Measurements from ENCODE around the gene SPG7. TPM values are rescaled to one million over a fixed set of nuclear protein-coding genes. Genes with fewer than 3 reads are reported as not detected.
"Not testable (repeated sequence)": the region's sequence is repeated elsewhere in the genome, so short reads cannot be mapped to it uniquely, and the experiment has no call there.

The SPG7 gene
- total RNA-seq, 4 donors from 2014 or later: 79.0 to 156 (median 92.3) TPM

DNA sequence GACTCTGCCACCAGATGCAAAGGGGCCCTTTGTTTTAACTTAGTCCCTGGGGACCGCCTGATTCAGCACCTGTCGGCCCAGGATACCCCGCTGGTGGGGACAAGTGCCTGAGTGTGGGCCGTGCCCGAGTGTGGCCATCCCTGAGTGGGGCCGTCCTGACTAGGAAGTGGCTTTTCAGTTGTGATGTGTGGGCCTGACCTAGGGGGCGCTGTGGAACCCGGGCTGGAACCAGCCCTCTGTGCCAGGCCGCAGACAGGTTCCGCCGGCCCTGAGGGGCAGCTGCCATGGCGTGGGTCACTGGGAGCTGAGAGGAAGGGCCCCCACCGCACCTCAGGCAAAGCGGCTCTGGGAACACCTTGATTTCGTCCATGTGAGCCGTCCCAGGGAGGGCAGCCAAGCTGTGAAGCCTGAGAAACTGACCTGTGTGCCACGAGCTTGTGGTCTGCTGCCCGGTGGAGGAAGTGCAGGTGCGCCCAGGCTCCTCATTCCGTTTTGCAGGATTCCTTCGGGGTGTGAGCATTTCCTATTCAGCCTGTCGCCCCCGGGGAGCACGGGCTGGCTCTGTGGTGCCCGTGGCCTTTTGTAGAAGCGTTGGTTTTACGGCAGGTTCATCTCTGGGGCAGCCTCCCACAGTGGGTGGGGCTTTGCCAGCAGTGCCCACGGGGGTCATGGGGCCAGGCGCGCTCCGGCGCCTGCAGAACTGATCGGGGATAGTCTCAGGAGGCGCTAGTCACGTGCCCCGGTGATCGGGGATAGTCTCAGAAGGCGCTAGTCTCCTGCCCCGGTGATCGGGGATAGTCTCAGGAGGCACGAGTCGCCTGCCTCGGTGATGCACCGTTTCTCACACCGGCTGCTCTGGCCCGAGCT lies 57.5 kb downstream of the SPG7 start:
- peak; percentile 40 to 90 for DNase-seq (ENCODE audit: low spot score in 2 of 2)
- WGBS, 2 donors: 3 to 4% methylated on average over 20 to 39 of the region's 46 CpGs
- intact Hi-C loops (cut with DNase I; ENCODE audit: low total_unique reads): no loop called here
- TF ChIP-seq POLR2A (IDR thresholded peaks at IDR 0.05) (no peak), CTCF (IDR thresholded peaks at IDR 0.05) (no peak)
- no peak overlapping the region for H3K4me3 ChIP-seq (ENCODE audit: low read depth, poor library complexity, severe bottlenecking)

DNA sequence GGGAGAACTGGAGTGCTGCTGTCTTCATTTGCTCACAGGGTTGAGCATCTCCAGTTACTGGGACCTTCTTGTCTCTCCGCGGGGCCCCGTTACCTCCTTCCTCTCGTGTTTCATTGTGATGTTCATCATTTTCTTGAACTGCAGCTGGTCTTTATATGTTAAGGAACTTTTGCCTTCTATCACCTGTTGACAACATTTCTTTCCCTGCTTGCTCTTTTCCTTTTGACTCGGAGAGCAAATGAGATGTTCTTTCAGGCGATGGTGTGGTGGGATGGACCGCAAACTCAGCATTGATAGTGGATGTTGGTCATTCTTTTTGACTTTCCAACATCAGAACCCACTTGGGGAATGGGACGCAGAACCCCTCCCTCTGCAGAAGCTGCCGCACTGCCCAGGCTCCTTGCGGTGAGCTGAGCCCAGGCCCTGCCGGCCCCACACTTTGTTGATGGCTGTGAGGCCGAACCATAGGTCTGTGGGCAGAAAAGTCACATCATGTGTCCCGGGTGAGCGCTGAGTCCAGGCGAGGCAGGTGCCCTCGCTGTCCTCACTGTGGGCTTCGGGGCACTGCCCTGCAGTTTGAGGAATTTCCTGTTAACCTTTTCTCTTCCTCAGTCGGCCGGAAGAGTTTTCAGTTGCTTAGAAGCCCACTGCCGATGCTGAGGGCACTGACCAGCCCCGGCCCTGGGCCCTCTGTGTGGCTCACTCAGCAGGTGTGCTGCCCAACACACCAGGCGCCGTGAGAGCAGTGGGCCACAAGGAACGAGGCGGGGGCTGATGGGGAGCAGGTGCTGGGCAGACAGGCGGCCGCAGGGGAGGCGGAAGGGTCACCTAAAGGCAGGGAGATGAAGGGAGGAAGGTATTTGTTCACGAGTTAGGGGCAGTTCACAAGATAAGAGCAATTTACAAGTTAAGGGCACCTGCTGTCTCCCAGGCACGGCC lies 59.7 kb downstream of the SPG7 start:
- 77 to 82% methylated on average over 30 of the region's 30 CpGs for WGBS, 2 donors
- TF ChIP-seq POLR2A (IDR thresholded peaks at IDR 0.05) (no peak), CTCF (IDR thresholded peaks at IDR 0.05) (no peak)
- H3K4me3 ChIP-seq (ENCODE audit: low read depth, poor library complexity, severe bottlenecking): no peak overlapping the region
- intact Hi-C loops (cut with DNase I; ENCODE audit: low total_unique reads): no loop called here
- no peak for DNase-seq (ENCODE audit: low spot score in 2 of 2)

DNA sequence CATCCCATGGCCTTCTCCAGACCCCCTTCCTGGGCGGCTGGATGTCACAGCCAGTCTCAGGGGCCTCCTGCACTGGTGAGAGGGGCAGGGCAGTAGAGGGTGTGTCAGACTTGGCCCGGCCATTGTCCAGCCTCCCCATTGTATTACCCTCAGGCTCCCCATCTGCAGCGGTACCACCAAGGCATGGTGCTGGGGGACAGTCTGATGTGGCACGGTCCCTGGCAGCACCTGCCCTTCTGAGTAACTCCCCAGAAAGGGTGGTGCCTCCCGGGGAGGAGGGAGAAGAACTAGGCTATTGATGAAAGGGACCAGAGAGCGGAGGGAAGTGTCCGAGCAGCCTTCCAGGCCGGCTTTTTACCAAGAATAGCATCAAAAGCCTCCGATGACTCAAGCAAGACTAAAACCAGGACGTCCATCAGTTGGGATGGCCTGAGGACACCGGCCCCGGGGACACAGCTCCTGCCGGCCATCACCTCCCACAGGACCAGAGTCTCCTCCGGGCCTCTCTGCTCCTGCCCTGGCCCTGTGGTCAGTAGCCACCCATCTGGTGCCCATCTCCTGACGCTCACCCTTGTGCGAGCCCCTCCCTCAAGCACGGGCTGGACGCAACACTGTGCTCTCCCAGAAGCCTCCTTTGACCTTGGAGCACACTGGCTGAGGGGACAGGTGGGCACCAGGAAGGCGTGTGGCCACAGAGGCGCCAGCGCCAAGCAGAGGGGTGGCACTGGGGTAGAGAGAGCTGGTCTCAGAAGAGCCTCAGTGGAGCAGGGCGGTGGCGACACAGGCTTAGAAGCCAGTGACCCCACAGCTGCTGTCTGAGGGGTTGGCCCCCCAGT lies 61.5 kb downstream of the SPG7 start:
- TF ChIP-seq CTCF (IDR thresholded peaks at IDR 0.05) (no peak), POLR2A (IDR thresholded peaks at IDR 0.05) (no peak)
- H3K4me3 ChIP-seq (ENCODE audit: low read depth, poor library complexity, severe bottlenecking): no peak overlapping the region
- WGBS, 2 donors: 77 to 80% methylated on average over 22 to 23 of the region's 23 CpGs
- DNase-seq (ENCODE audit: low spot score in 2 of 2): no peak
- intact Hi-C loops (cut with DNase I; ENCODE audit: low total_unique reads): no loop called here

- TF ChIP-seq CTCF (IDR thresholded peaks at IDR 0.05) (no peak), POLR2A (IDR thresholded peaks at IDR 0.05) (no peak)
- no peak for DNase-seq (ENCODE audit: low spot score in 2 of 2)
- WGBS, 2 donors: 75 to 86% methylated on average over 24 to 29 of the region's 30 CpGs
Measured at GRCh38 chr16:89570342-89570923, 62.2 kb downstream of the SPG7 start.

DNA sequence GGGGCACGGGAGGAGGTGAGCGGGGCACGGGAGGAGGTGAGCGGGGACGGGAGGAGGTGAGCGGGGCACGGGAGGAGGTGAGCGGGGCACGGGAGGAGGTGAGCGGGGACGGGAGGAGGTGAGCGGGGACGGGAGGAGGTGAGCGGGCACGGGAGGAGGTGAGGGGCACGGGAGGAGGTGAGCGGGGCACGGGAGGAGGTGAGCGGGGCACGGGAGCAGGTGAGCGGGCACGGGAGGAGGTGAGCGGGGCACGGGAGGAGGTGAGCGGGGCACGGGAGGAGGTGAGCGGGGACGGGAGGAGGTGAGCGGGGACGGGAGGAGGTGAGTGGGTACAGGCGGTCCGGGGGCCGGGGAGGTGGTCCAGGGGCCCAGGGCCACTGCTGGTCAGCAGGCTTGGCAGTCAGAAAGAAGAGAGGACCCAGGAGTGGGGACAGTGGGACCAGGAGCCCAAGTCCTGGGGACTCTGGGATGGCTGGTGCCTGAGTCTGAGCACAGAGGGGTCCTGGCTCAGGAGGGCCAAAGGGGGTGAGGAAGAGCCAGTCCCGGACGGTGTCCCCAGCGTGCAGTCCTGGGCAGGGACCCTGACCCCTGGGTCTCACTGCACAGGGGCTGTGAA lies 62.9 kb downstream of the SPG7 start:
- DNase-seq (ENCODE audit: low spot score in 2 of 2); H3K4me3 ChIP-seq (ENCODE audit: low read depth, poor library complexity, severe bottlenecking); intact Hi-C loops (cut with DNase I; ENCODE audit: low total_unique reads): not testable (repeated sequence)
- 82 to 86% methylated on average over 25 to 35 of the region's 36 CpGs for WGBS, 2 donors

More at GRCh38 chr16:89570342-89570923, 62.2 kb downstream of the SPG7 start:
- intact Hi-C loops (cut with DNase I; ENCODE audit: low total_unique reads): no loop called here
- H3K4me3 ChIP-seq (ENCODE audit: low read depth, poor library complexity, severe bottlenecking): no peak overlapping the region
